RCC 7860 (cell line): Measurements from ENCODE around the gene MSX1.

ENCODE experiments used
- DNase-seq: peaks from one replicate; pipeline ENCODE4 v3.0.0-alpha.2; 2015; ENCODE audit warnings: low spot score
- FAIRE-seq: peaks from 2 replicates; lab custom pipeline; 2012; peaks lifted over from hg19 to GRCh38; lab: Jason Lieb, UNC

Gene MSX1

DNA sequence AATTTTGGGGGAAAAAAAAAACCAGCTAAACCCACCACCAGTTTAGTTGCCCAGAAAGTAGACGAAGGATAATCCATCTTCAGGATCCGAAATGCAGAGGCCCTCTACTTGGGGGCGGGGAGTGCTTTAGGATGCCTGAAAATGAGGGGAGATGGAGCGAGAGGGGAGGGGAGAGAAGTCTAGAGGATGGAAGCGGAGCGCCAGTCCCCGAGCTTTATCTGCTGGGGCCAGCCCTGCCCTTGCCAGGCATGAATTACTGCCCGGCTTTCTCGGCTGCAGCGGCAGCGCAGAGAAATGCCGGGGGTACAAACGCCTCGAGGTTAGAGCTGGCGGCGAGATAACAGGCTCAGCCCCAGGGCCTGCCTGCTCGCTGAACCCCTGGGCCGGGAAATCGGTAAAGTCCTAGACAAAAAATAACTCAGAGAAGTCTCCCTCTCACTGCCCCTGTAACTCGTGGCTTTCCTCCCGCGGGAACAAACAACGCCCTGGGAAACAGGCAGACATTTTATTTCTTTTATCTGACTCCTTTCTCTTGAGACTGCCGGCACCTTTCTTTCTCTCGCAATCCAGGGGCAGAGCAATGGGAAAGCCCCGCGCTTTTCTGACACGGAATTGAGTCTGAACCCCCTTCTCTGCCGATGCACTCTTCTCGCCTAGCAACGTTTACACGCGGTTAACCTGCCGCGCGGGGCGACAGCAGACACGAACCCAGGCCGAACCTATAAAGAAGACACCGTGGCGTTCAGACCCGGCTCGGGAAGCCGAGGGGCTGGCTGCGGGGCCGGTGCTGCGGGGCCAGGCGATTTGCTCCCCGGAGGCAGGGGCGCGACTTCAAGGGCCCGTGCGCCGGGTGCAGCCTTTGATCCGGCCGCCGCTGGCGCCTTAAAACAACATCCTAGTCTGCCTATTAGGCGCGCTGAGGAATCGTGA, 3.1 kb upstream of the MSX1 start:
- no peak for DNase-seq
- FAIRE-seq: no peak

DNA sequence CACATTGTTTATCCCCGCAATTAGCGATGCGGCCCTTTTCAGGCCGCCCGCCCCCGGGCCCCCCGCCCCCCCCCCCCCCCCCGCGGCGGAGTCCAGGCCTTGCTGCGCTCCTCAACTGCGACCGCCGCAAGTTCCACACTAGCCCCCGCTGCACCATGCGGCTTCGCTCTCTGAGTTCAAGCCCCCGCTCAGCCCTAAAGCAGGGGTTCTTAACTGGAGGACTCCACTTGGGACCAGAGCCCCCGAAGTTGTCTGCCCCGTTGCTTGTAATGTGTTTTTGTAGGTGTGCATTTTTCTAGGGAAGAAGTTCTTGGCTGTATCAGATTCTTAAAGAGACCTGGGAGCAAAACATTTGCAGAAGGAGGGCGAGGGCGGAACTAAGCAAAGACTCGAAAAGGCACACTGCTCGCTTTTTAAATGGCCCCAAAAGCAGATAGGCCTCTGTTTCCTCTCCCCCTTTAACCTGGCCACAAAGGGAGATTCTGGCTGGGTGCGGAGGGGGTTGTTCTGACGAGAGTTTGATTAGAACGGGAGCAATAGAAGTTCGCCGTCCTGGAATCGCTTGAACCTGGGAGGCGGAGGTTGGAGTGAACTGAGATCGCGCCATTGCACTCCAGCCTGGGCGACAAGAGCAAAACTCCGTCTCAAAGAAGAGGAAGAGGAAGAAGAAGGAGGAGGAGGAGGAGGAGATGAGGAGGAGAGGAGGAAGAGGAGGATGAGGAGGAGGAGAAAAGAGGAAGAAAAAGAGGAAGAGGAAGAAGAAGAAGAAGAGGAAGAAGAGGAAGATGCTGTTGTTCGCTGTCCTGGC, 2.3 kb upstream of the MSX1 start:
- DNase-seq (no peak), FAIRE-seq (no peak)

DNA sequence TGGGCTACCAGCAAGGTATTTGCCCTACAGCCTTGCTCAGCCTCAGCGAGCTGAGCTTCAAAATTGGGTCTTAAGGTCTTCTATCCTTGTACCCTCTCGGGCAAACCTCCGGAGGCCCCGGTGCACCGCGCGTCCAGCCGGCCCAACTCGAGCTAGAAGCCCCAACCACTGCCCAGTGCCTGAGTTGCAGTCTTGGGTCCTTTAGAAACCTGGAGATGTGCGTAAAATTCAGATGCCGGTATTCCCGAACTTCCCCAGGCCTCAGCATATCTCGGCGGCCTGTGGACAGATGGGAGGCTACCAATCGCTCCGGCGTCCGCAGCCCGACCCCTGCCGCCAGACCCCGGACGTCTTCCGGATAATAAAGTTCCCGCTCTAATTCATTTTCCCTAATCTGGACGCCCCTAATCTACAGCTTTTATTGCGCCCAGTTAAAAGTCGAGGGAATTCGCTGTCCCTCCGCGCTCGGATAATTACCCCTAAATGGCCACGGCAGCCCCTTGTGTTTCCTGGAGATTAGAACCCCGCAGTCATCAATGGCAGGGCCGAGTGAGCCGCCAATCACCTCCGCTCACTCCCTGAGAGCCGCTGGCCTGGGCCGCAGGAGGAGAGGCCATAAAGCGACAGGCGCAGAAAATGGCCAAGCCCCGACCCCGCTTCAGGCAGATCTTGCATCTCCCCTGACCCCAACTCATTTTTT, 1.5 kb upstream of the MSX1 start:
- no peak for FAIRE-seq

DNA sequence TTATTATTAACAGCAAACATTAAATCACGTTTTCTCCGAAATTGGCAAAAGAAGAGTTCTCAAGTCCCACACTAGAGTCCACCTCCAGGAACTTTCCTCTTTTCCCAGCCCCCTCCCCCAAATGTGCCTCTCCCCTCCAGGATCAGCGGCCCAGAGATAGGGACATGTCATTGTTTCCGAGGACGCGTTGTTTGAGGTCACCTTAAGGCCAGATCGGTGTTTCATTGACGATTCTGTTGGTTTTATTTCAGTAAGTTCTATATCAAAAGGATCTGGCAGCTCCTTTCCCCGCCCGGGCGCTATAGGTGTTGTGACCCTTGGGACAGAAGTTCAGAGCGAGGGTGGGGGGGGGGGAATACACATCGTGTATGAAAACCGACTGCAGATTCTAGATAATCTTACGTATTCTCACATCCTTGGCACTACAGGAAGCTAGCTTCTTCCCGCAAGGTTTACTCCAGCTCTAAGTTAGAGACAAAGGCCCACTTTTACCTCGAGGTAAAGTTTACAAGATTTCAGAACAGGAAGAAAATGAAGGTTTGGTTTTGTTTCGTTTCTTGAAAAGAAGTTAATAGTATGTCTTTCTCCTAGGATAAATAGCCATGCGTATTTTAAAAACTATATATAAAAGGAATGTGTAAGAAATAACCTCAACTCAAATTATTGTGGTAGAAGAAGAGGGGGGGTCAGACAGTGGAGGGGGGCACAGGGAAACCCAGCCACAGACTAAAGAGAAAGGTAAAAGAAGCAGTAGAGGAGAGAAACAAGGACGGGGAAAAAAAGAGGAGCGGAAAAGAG, 739 bp upstream of the MSX1 start:
- FAIRE-seq: no peak

More for the DNA sequence above, 1.5 kb upstream of the MSX1 start:
- no peak for DNase-seq

DNA sequence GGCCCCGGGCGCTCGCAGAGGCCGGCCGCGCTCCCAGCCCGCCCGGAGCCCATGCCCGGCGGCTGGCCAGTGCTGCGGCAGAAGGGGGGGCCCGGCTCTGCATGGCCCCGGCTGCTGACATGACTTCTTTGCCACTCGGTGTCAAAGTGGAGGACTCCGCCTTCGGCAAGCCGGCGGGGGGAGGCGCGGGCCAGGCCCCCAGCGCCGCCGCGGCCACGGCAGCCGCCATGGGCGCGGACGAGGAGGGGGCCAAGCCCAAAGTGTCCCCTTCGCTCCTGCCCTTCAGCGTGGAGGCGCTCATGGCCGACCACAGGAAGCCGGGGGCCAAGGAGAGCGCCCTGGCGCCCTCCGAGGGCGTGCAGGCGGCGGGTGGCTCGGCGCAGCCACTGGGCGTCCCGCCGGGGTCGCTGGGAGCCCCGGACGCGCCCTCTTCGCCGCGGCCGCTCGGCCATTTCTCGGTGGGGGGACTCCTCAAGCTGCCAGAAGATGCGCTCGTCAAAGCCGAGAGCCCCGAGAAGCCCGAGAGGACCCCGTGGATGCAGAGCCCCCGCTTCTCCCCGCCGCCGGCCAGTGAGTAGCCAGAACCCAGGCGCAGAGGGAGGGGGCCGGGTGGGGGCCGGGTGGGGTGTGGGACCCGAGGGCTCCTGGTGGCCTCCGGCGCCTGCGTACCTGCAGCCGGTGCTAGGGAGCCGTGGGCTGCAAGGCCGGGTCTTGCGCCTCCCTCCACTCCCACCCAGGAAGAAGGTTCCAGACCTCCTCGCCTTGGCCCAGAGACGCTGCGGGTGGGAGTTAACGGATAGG, 534 bp downstream of the MSX1 start:
- peak; percentile 10 for DNase-seq
- no peak for FAIRE-seq

More for the DNA sequence above, 739 bp upstream of the MSX1 start:
- no peak for DNase-seq

DNA sequence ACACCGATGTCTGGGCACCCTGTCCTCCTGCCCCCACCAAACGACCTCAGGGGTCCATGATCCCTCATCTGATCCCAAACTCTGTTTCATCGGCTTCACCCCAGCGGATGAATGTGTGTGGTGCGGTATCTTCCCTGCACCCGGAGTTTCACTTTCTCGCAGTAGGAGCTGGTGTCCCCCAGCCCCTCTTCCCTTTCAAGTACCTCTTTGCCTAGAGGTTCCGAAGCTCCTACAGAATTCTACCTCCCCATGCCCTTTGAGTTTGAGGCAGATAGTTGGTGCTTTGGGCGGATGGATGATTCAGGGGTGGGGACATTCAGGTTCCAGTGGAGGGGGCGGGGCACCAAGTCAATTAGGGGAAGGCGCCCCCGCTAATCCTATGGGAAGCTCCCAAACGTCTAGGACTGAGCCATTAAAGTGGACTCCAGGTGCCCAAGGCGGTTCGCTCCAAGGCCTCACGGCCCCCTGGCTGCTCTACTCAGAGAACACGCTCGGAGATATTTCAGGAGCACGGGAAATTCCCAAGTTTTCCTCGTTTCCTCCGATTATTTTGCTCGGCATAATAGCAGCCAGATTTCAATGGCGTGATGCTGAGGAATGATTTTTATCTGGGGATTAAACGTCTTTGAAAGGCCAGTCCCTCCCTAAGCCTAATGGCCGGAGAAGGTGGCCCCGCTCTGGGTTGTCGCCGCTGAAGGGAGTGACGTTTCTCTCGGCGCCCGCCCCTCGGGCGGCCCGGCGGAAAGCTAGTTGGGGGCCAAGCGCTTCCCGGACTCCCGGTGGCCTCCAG, 1.3 kb downstream of the MSX1 start:
- FAIRE-seq (no peak), DNase-seq (no peak)

DNA sequence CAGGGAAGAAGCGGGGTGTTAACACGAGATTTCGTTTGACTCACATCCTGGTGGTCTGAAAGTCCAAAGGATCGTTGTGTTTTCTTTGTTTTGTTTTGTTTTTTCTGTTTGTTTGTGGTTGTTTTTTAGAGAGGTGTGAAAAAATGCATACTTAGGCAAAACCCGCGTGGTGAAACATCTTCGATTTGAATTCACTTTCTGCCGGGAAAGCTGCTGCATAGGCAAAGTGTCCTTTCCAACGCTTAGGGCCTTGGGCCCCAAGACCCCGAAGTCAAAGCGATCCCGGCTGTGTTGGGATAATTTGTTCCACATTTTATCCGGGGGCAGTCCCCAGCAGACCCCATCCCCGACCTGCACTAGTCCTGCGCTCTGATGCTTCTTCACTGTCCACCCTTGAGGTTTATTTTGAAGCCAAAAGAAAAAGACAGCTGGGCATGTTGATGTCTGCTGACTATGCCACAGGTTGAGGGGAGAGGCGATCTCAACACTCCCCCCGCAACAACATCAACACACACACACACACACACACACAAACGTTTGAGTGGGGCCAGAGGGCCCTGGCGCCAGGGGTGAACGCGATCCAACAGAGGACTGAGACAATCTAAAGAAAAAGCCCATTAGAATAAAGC, 2.0 kb downstream of the MSX1 start:
- DNase-seq: no peak
- FAIRE-seq: no peak

DNA sequence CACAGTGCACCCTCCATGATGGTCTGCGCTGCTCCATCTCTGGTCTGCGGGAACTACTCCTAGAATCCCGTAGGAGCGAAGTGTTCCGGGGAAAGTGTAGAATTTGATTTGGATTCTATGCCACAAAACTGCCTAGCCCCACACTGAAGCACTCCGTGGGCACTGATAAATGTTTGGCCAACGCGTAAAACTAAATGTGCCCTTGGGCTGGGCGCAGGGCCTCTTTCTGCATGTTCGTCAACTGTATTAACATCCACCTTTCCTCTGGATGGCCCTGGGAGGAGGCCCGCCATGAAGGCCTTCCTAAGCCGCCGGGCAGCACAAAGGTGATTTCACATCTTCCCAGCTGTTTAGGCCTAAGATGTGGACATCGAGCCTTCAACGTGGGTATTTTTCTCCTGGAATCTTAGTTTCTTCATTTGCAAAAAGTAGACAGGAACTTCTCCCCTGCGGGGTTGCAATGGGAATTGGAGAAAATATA, 2.6 kb downstream of the MSX1 start:
- FAIRE-seq (no peak), DNase-seq (no peak)

DNA sequence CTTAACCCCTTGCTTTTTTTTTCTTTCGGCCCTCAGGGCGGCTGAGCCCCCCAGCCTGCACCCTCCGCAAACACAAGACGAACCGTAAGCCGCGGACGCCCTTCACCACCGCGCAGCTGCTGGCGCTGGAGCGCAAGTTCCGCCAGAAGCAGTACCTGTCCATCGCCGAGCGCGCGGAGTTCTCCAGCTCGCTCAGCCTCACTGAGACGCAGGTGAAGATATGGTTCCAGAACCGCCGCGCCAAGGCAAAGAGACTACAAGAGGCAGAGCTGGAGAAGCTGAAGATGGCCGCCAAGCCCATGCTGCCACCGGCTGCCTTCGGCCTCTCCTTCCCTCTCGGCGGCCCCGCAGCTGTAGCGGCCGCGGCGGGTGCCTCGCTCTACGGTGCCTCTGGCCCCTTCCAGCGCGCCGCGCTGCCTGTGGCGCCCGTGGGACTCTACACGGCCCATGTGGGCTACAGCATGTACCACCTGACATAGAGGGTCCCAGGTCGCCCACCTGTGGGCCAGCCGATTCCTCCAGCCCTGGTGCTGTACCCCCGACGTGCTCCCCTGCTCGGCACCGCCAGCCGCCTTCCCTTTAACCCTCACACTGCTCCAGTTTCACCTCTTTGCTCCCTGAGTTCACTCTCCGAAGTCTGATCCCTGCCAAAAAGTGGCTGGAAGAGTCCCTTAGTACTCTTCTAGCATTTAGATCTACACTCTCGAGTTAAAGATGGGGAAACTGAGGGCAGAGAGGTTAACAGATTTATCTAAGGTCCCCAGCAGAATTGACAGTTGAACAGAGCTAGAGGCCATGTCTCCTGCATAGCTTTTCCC, 3.4 kb downstream of the MSX1 start:
- no peak for DNase-seq
- no peak for FAIRE-seq

DNA sequence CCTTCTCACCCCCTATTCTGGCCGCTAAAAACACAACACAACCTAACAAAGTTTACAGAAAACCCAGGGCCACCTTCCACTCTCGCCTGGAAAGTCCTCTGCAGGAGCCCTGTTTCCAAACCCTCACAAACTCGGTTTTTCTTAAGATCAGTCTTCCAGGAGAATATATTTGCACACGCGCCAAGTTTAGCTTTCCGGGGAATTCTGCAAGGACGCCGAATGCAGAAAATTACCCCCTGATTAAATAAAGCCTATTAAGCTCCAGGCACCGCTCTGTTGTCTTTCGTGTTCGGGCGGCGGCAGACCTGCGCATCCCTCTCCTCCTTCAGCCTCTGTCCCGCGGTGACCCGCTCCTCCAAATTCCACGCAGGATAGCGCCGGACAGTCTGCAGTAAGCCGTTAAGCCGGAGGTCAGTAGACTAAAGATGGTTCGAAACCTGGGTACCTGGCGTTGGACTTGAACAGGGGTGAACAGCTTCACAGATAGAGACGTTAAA, 5.0 kb downstream of the MSX1 start:
- FAIRE-seq: no peak
- DNase-seq: no peak

DNA sequence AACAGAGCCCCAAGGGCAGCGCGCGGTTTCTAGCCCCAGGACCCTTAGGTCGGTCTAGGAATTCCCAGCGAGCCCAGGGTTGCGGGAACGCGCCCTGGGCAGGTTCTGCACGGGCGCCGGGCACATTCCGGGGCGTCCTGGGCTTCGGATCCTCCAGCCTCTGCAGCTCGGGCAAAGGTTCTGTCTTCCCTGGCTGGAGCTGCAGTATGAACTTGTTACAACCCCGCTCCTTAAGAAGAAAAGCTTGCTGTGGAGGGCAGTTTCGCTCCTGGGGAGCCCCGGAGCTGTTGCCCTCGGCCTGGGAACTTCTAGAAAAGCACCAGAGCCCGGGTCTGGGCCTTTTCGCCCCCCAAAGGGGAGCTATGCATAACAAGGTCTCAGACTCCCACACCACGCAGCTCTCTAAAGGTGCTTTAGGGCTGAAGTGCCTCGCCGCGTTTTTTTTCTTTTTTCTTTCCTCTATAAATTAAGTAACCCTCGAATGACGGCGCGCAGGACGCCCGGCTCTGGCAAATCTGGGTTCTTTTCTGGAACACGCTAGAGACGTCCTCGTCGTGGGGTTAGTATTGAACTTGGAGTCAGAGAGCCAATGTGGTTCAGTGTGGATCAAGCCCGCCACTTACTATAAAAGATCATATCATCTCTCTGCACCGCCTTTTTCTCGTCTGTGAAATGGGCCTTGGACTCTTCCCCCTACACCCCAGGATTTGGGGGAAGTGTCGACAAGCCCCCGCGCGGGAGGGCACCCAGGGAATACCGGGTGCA, 5.7 kb downstream of the MSX1 start:
- FAIRE-seq: no peak

DNA sequence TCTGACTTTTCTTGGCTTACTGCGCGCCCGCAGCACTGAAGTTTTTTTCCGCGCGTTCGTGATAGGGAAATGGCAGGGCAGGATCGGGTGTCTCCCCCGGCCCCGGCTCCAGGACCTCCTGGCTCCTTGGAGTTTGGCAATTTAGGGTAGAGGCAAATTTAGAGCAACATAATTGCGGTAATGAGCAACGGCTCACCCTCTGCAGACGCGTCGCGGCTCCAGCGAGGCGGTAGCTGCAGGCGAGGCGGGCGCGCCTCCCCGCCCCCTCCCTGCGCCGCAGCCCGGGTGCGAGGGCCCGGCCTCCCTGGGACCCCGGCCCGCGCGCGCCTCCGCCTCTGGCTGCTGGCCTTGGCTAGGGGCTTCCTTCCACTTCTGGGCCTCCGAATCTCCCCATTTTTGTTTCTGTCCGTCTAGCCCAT, 6.2 kb downstream of the MSX1 start:
- DNase-seq (no peak), FAIRE-seq (no peak)

More for the DNA sequence above, 5.7 kb downstream of the MSX1 start:
- no peak for DNase-seq

DNA sequence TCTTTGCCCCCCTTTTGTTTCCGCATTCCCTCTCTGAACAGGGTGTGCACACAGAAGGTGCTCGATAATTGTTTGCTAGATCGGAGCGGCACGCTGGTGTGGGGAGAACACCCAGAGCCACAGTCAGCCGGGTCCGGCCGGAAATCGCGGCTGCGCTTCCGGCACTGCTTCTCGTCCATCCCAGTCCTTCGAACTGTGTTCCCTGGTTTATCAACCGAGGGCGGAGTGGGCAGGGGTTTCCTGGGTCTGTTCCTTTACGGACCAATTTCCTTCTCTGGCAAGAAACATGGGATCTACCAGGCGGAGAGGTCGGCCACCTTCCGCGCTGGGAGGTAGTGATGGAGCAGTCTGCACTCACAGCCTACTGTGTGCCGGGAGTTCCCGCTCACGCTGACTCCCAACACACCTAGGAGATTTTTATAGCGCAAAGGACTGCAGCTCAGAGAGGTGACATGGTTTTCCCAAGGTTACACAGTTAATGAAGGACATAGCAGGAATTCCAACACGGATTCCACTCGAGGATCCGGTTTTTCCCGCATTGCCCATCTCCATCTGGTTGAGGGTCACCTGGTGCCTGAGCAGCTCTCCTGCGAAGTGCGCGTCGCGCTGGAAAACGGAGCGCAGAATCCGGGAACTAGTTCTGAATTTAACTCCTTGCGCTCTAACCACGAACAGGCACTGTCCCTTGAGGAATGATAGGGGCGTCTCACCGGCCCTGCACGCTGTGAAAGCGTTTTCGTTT, 6.8 kb downstream of the MSX1 start:
- FAIRE-seq: no peak
- no peak for DNase-seq

DNA sequence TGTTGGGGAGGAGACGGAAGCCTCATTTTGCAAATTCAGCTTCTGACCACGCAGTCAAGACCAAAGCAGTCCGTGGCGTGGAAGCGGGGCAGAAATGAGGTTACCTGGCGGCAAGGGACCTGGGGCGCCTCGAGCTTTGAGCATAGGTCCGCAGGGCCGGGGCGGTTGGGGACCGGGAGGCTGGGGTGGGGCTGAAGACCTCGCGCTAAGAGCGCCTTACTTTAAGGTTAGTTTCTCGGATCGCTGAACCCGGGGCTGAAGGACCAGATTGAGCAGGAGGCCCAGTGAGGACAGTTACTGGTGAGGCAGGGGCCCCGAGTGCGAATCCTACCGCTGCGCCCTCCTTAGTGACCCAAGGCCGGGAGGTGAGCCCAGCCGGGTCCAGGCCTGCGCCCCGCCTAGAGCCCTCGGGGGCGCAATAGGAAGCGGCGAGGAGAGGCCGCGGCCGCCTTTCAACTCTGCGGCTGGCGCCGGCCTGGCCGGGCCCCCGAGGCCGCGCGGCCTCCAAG, 7.5 kb downstream of the MSX1 start:
- FAIRE-seq: no peak
- no peak for DNase-seq

DNA sequence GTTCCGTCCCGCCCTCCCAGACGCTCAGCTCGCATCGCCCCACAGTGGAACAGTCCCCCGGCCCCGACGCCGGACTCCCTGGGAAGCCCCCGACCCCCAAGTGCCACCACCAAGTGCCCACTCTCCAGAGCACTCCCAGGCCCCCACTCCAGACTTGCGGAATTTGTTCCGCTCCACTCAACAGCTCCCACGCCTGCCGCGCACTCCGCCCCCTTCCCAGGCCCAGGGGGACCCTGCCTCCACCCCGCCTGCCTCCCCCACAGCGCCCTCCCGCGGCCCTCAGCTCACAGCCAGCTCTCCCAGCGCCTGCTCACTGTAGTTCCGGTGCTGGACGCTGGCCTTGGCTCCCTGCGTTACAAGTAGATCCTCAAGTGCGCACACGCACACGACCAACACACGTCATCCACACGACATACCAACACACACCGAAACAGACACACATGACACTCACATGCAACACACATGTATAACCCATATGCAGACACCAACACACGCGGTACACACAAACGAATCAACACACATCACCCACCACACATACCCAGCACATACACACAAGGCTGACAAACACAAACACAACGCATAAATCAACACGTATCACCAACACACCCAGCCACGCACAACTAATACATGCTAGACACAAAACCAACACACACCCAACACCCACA, 8.0 kb downstream of the MSX1 start:
- DNase-seq: no peak
- no peak for FAIRE-seq
